Measurements from ENCODE around the gene PAX6.

Gene PAX6

DNA sequence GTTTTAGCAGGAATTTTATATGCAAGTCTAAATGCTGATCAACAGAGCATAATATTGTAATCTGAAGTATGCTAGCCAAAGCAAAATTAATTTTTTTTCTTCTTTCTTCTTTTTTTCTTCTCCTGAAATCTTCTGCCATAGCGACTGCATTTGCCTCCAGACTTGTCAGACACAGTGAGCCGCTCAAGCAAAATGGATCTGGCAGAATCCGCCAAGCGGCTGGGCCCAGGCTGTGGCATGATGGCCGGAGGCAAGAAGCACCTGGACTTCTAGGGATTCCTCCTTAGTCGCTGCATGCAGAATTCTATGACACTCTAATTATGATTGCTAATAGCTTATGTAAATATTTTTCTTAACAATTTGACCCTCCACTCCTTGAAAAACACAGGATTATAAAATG, 27.9 kb downstream of the PAX6 start:
- H3K27ac Mint-ChIP-seq, result no peak overlapping the region
- H3K4me3 Mint-ChIP-seq, result no peak overlapping the region
- H3K36me3 Mint-ChIP-seq, result peaks cover 14% of the 10 kb centered on the region
- H3K27me3 Mint-ChIP-seq, result no peaks in the 10 kb centered on the region
- H3K4me1 Mint-ChIP-seq (ENCODE audit: low read depth), result no peaks in the 10 kb centered on the region
- no peaks in the 10 kb centered on the region for H3K9me3 Mint-ChIP-seq (ENCODE audit: low read depth)

DNA sequence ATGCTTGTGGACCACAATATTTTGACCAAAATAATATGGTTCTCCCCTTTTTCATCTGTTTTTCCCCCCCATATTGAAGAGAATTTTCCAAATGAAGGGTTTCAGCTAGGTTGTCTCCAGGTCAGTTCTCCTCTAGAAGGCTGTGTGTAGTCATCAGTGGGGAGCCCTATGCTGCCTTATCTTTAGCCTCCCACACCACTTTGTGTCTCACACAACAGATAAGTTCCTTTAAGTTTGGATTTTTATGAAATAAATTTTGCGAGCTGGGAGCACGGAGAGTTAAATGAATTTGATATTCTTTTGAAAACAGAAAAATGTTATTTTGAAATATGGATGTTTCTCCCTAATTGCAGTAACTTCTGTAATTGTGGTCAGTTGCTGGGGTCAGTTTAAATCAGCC, 28.9 kb downstream of the PAX6 start:
- Mint-ChIP-seq H3K36me3 (peaks cover 16% of the 10 kb centered on the region), H3K4me1 (ENCODE audit: low read depth) (no peaks in the 10 kb centered on the region), H3K27me3 (no peaks in the 10 kb centered on the region), H3K4me3 (no peak overlapping the region), H3K27ac (no peak overlapping the region), H3K9me3 (ENCODE audit: low read depth) (no peaks in the 10 kb centered on the region)

- Mint-ChIP-seq H3K4me3 (no peak overlapping the region), H3K27me3 (no peaks in the 10 kb centered on the region), H3K9me3 (ENCODE audit: low read depth) (no peaks in the 10 kb centered on the region), H3K36me3 (peaks cover 14% of the 10 kb centered on the region), H3K4me1 (ENCODE audit: low read depth) (no peaks in the 10 kb centered on the region), H3K27ac (no peak overlapping the region)
These were observed 30.6 kb downstream of the PAX6 start for GRCh38 chr11:31780480-31780971.

GRCh38 chr11:31780078-31780477, 31.0 kb downstream of the PAX6 start:
- Mint-ChIP-seq H3K9me3 (ENCODE audit: low read depth) (no peaks in the 10 kb centered on the region), H3K27ac (no peak overlapping the region), H3K27me3 (no peaks in the 10 kb centered on the region), H3K4me3 (no peak overlapping the region), H3K36me3 (peaks cover 16% of the 10 kb centered on the region), H3K4me1 (ENCODE audit: low read depth) (no peaks in the 10 kb centered on the region)

- no peak overlapping the region for H3K27ac Mint-ChIP-seq
- no peak overlapping the region for H3K4me3 Mint-ChIP-seq
- no peaks in the 10 kb centered on the region for H3K4me1 Mint-ChIP-seq (ENCODE audit: low read depth)
- no peaks in the 10 kb centered on the region for H3K9me3 Mint-ChIP-seq (ENCODE audit: low read depth)
- peaks cover 16% of the 10 kb centered on the region for H3K36me3 Mint-ChIP-seq
- H3K27me3 Mint-ChIP-seq, result no peaks in the 10 kb centered on the region
These were observed 31.7 kb downstream of the PAX6 start for GRCh38 chr11:31779374-31779791.

- H3K4me3 Mint-ChIP-seq, result no peak overlapping the region
- H3K27ac Mint-ChIP-seq, result no peak overlapping the region
- H3K36me3 Mint-ChIP-seq, result peaks cover 26% of the 10 kb centered on the region
- no peaks in the 10 kb centered on the region for H3K27me3 Mint-ChIP-seq
- no peaks in the 10 kb centered on the region for H3K4me1 Mint-ChIP-seq (ENCODE audit: low read depth)
- H3K9me3 Mint-ChIP-seq (ENCODE audit: low read depth), result no peaks in the 10 kb centered on the region
These were observed 38.7 kb downstream of the PAX6 start for GRCh38 chr11:31772412-31772811.

- Mint-ChIP-seq H3K4me1 (ENCODE audit: low read depth) (no peaks in the 10 kb centered on the region), H3K27me3 (no peaks in the 10 kb centered on the region), H3K27ac (no peak overlapping the region), H3K9me3 (ENCODE audit: low read depth) (no peaks in the 10 kb centered on the region), H3K36me3 (peaks cover 24% of the 10 kb centered on the region), H3K4me3 (no peak overlapping the region)
These were observed 41.0 kb downstream of the PAX6 start for GRCh38 chr11:31770011-31770700.

DNA sequence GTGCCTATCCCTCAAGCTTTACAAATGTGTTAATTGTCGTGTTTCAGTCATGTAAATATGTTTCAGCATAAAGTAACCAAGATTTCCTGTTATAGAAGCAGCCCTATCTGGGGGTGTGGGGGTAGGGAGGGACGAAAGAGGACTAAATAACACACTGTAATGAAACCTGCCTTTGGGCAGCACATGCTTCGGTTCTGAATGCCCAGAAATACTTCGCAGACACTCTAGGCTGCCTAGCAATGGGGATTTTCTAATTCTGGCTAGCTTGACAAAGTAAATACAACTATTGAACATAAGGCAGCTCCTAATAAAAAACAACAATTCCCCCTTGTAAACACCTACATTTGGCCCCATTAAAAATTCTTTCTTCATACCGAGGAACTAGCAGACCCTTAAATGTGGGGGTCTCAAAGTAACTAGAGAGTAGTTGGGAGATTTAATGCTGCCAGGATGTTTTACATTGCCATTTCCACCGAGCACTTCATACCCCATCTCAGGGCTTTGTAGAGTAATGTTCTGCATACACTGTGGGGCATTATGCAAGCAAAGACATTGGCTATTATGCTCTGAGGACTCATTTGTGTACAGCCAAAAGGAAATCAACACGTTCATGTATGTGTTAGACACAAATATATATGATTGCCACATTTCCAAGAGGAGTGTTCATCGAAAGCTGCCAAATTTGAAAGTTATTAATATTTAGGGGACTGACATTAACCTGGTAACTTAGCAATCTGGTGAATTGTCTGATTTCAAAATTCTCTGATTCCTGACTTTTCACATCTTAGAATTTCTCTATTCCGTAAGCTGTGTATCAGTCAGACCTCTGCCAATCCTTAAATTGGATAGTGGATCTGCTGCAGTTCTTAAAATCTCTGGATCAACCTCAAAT, 42.1 kb downstream of the PAX6 start:
- Mint-ChIP-seq H3K4me1 (ENCODE audit: low read depth) (no peaks in the 10 kb centered on the region), H3K9me3 (ENCODE audit: low read depth) (no peaks in the 10 kb centered on the region), H3K27ac (no peak overlapping the region), H3K36me3 (peaks cover 26% of the 10 kb centered on the region), H3K4me3 (no peak overlapping the region), H3K27me3 (no peaks in the 10 kb centered on the region)

DNA sequence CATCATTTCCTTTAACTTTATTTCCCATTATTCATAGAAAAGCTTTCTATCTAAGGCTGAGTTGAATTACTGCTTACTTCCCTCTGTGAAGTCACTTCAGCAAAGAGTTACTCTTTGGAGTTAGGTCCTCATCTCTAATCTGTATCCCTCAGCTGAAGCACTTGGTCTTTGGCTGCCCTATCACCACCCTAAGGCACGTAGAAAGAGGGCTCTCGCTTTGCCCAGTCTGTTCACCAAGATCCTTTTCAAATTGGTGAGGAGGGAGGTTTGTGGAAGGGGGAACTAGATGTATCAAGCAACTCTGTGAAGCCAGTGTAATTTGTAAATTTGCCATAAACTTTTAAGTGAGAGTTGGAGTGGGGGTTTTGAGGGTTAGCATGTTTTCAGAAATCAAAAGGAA, 43.4 kb downstream of the PAX6 start:
- Mint-ChIP-seq H3K36me3 (peaks cover 14% of the 10 kb centered on the region), H3K27me3 (no peaks in the 10 kb centered on the region), H3K27ac (no peak overlapping the region), H3K9me3 (ENCODE audit: low read depth) (no peaks in the 10 kb centered on the region), H3K4me1 (ENCODE audit: low read depth) (no peaks in the 10 kb centered on the region), H3K4me3 (no peak overlapping the region)

DNA sequence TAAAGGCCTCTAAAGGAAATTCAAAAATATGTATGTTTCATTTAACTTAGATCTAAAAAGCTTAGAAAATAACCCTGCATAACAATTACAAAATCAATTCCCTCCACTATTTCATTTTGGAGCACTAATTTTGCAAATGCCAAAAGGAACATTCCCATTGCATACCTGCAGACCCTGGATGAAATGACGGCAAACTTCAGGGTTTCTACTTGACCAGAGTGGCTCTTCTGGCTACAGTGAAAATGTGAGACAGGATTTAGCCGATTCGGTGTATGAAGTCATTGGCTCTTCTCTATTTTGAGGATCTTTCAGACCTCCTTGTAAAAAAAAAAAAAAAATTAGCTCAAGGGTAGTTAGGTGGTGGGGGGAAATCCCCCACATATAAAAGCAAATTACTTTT, 44.1 kb downstream of the PAX6 start:
- H3K4me3 Mint-ChIP-seq, result no peak overlapping the region
- no peaks in the 10 kb centered on the region for H3K4me1 Mint-ChIP-seq (ENCODE audit: low read depth)
- no peaks in the 10 kb centered on the region for H3K27me3 Mint-ChIP-seq
- H3K36me3 Mint-ChIP-seq, result peaks cover 11% of the 10 kb centered on the region
- H3K27ac Mint-ChIP-seq, result no peak overlapping the region
- no peaks in the 10 kb centered on the region for H3K9me3 Mint-ChIP-seq (ENCODE audit: low read depth)

DNA sequence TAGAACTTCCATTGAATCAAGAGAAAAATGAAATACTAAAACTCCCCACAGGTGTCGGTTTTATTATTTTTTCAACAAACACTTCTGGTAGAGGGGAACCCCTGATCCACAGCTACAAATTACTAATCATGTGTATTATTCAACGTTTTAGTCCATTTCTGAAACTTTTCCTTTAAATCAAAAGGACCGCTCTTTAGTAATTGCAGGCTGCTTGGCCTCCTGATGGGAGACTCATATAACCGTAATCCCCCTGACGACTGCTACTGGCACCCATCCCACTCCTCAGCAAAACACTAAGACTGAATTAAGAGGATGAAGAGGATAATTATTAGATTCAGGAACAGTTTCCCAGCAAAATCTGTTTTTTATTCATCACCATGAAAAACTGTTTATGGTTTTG, 46.4 kb downstream of the PAX6 start:
- H3K27me3 Mint-ChIP-seq, result no peaks in the 10 kb centered on the region
- H3K36me3 Mint-ChIP-seq, result peaks cover 7% of the 10 kb centered on the region
- H3K9me3 Mint-ChIP-seq (ENCODE audit: low read depth), result no peaks in the 10 kb centered on the region
- no peak overlapping the region for H3K4me3 Mint-ChIP-seq
- H3K27ac Mint-ChIP-seq, result no peak overlapping the region
- no peaks in the 10 kb centered on the region for H3K4me1 Mint-ChIP-seq (ENCODE audit: low read depth)

GRCh38 chr11:31764261-31764660, 46.9 kb downstream of the PAX6 start:
- Mint-ChIP-seq H3K9me3 (ENCODE audit: low read depth) (no peaks in the 10 kb centered on the region), H3K4me3 (no peak overlapping the region), H3K27me3 (no peaks in the 10 kb centered on the region), H3K27ac (no peak overlapping the region), H3K36me3 (peaks cover 7% of the 10 kb centered on the region), H3K4me1 (ENCODE audit: low read depth) (no peaks in the 10 kb centered on the region)

DNA sequence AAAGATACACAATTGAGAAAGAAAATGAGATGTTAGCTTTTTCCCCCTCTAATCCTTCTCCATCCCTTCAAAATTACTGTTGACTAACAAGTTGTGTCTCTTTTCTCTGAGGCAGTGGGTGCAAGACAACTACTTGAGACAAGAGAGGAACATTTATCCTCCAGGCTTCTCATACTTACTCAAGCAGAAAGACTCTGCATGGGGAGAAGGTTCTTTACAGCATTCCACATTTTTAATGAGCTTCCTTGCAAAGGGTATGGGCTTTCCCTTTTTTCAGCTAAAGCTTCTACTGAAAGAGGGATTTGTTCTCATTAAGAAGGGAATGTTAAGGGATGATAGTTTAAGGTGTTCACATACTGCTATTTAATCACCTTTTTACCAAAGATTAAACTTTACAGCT, 47.8 kb downstream of the PAX6 start:
- H3K27me3 Mint-ChIP-seq, result no peaks in the 10 kb centered on the region
- no peaks in the 10 kb centered on the region for H3K4me1 Mint-ChIP-seq (ENCODE audit: low read depth)
- peaks cover 7% of the 10 kb centered on the region for H3K36me3 Mint-ChIP-seq
- H3K9me3 Mint-ChIP-seq (ENCODE audit: low read depth), result no peaks in the 10 kb centered on the region
- no peak overlapping the region for H3K27ac Mint-ChIP-seq
- no peak overlapping the region for H3K4me3 Mint-ChIP-seq

DNA sequence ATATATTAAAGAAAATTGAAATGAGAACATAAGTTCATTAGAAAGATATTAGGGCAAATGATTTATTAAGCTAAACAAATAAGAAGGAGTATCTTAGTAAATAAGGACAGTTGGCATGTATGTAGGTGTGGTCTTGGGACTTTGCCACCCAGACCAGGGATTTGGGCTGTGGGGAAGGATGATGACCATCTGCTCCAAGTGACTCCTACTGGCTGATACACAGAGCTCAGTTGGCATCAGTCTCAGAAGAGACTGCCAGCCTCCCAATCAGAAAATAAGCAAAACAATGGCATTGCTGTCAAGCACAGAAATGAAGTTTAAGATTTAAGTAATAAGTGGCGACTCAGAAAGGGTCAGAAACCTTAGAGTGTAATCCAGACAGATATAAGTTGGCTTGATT, 49.5 kb downstream of the PAX6 start:
- Mint-ChIP-seq H3K4me3 (no peak overlapping the region), H3K27me3 (no peaks in the 10 kb centered on the region), H3K36me3 (peaks cover 7% of the 10 kb centered on the region), H3K9me3 (ENCODE audit: low read depth) (no peaks in the 10 kb centered on the region), H3K27ac (no peak overlapping the region), H3K4me1 (ENCODE audit: low read depth) (no peaks in the 10 kb centered on the region)

GRCh38 chr11:31757260-31757835, 53.8 kb downstream of the PAX6 start:
- no peak overlapping the region for H3K27ac Mint-ChIP-seq
- H3K9me3 Mint-ChIP-seq (ENCODE audit: low read depth), result no peaks in the 10 kb centered on the region
- H3K27me3 Mint-ChIP-seq, result no peaks in the 10 kb centered on the region
- H3K36me3 Mint-ChIP-seq, result peaks cover 8% of the 10 kb centered on the region
- H3K4me1 Mint-ChIP-seq (ENCODE audit: low read depth), result no peaks in the 10 kb centered on the region
- H3K4me3 Mint-ChIP-seq, result no peak overlapping the region
